ENCODE data around the gene KRTCAP2. TPM values are rescaled to one million over a fixed set of nuclear protein-coding genes. Genes with fewer than 3 reads are reported as not detected.
A peak's percentile ranks its signal among the peaks of the same experiment; 100 is the strongest.
"Not testable (repeated sequence)": the region's sequence is repeated elsewhere in the genome, so short reads cannot be mapped to it uniquely, and the experiment has no call there.

The KRTCAP2 gene
- total and polyA plus RNA-seq, 5 donors from 2014 or later, result 122 to 537 (median 498) TPM

GRCh38 chr1:155168456-155169210, 4.5 kb downstream of the KRTCAP2 start:
- Mint-ChIP-seq H3K4me1 (peaks cover 11 to 40% (median 27%) of the 10 kb centered on the region in 4 donors), H3K36me3 (peaks cover 14% of the 10 kb centered on the region), H3K27me3 (peaks cover 8% of the 10 kb centered on the region), H3K27ac (peak overlapping the region in 1 of 3 donors; percentile 75), H3K9me3 (no peaks in the 10 kb centered on the region), H3K4me3 (peak overlapping the region in 1 of 4 donors; percentile 85)
- no peaks in the 10 kb centered on the region for H3K27me3 ChIP-seq (ENCODE audit: control insufficient read depth, insufficient read depth, low read length)
- ATAC-seq (ENCODE audit: low read depth in 2 of 2) (no peak), DNase-seq (no peak)
- H3K9me3 ChIP-seq (ENCODE audit: control insufficient read depth in 2 of 2, low read length in 2 of 2), result no peaks in the 10 kb centered on the region
- H3K4me3 ChIP-seq (ENCODE audit: low read depth, low read length), result no peak overlapping the region
- peaks cover 22% of the 10 kb centered on the region for H3K4me1 ChIP-seq (ENCODE audit: control insufficient read depth, insufficient read depth, low read length, poor library complexity, severe bottlenecking)
- H3K36me3 ChIP-seq (ENCODE audit: control insufficient read depth, insufficient read depth, low read length), result peaks cover 18% of the 10 kb centered on the region
- H3K27ac ChIP-seq (ENCODE audit: insufficient read depth, low read length, poor library complexity, severe bottlenecking), result no peak overlapping the region

- H3K36me3 Mint-ChIP-seq, result peaks cover 11% of the 10 kb centered on the region
- Histone ChIP-seq H3K36me3 (ENCODE audit: control insufficient read depth, insufficient read depth, low read length) (peaks cover 18% of the 10 kb centered on the region), H3K4me1 (ENCODE audit: control insufficient read depth, insufficient read depth, low read length, poor library complexity, severe bottlenecking) (peaks cover 18% of the 10 kb centered on the region)
- H3K27ac ChIP-seq (ENCODE audit: insufficient read depth, low read length, poor library complexity, severe bottlenecking); ATAC-seq (ENCODE audit: low read depth in 2 of 2); H3K4me3 ChIP-seq (ENCODE audit: low read depth, low read length); H3K27me3 ChIP-seq (ENCODE audit: control insufficient read depth, insufficient read depth, low read length); H3K9me3 ChIP-seq (ENCODE audit: control insufficient read depth in 2 of 2, low read length in 2 of 2); DNase-seq; H3K27me3 Mint-ChIP-seq; H3K9me3 Mint-ChIP-seq: not testable (repeated sequence)
- H3K4me3 Mint-ChIP-seq, result peak overlapping the region in 2 of 4 donors; percentile 23 to 62
- H3K27ac Mint-ChIP-seq, result peak overlapping the region in 1 of 3 donors; percentile 75
- peaks cover 11 to 34% (median 23%) of the 10 kb centered on the region in 4 donors for H3K4me1 Mint-ChIP-seq
These were observed 5.0 kb downstream of the KRTCAP2 start for GRCh38 chr1:155168105-155168445.

GRCh38 chr1:155167166-155168104, 5.7 kb downstream of the KRTCAP2 start:
- Mint-ChIP-seq H3K36me3 (peaks cover 10% of the 10 kb centered on the region), H3K4me1 (peaks cover 11 to 31% (median 20%) of the 10 kb centered on the region in 4 donors), H3K27ac (peak overlapping the region in 1 of 3 donors; percentile 52), H3K4me3 (peak overlapping the region; percentile 23 to 68 (median 50)), H3K9me3 (no peaks in the 10 kb centered on the region), H3K27me3 (peaks cover 8% of the 10 kb centered on the region)
- ATAC-seq (ENCODE audit: low read depth in 2 of 2) (peak; percentile 69 to 74), DNase-seq (peak; percentile 71 to 87 (median 80))
- H3K9me3 ChIP-seq (ENCODE audit: control insufficient read depth in 2 of 2, low read length in 2 of 2), result no peaks in the 10 kb centered on the region
- no peaks in the 10 kb centered on the region for H3K27me3 ChIP-seq (ENCODE audit: control insufficient read depth, insufficient read depth, low read length)
- no peak overlapping the region for H3K27ac ChIP-seq (ENCODE audit: insufficient read depth, low read length, poor library complexity, severe bottlenecking)
- no peak overlapping the region for H3K4me3 ChIP-seq (ENCODE audit: low read depth, low read length)
- peaks cover 18% of the 10 kb centered on the region for H3K36me3 ChIP-seq (ENCODE audit: control insufficient read depth, insufficient read depth, low read length)
- H3K4me1 ChIP-seq (ENCODE audit: control insufficient read depth, insufficient read depth, low read length, poor library complexity, severe bottlenecking), result peaks cover 13% of the 10 kb centered on the region

GRCh38 chr1:155166471-155167165, 6.5 kb downstream of the KRTCAP2 start:
- H3K27ac ChIP-seq (ENCODE audit: insufficient read depth, low read length, poor library complexity, severe bottlenecking), result no peak overlapping the region
- no peaks in the 10 kb centered on the region for H3K9me3 ChIP-seq (ENCODE audit: control insufficient read depth in 2 of 2, low read length in 2 of 2)
- ATAC-seq (ENCODE audit: low read depth in 2 of 2) (no peak), DNase-seq (no peak)
- Mint-ChIP-seq H3K36me3 (peaks cover 10% of the 10 kb centered on the region), H3K27me3 (peaks cover 4% of the 10 kb centered on the region), H3K27ac (no peak overlapping the region), H3K4me3 (no peak overlapping the region), H3K9me3 (no peaks in the 10 kb centered on the region), H3K4me1 (peaks cover 7 to 23% (median 13%) of the 10 kb centered on the region in 4 donors)
- H3K4me3 ChIP-seq (ENCODE audit: low read depth, low read length), result no peak overlapping the region
- H3K27me3 ChIP-seq (ENCODE audit: control insufficient read depth, insufficient read depth, low read length), result no peaks in the 10 kb centered on the region
- H3K4me1 ChIP-seq (ENCODE audit: control insufficient read depth, insufficient read depth, low read length, poor library complexity, severe bottlenecking), result peaks cover 5% of the 10 kb centered on the region
- H3K36me3 ChIP-seq (ENCODE audit: control insufficient read depth, insufficient read depth, low read length), result peaks cover 18% of the 10 kb centered on the region

- Histone ChIP-seq H3K4me3 (ENCODE audit: low read depth, low read length) (no peak overlapping the region), H3K4me1 (ENCODE audit: control insufficient read depth, insufficient read depth, low read length, poor library complexity, severe bottlenecking) (peaks cover 5% of the 10 kb centered on the region), H3K36me3 (ENCODE audit: control insufficient read depth, insufficient read depth, low read length) (peaks cover 18% of the 10 kb centered on the region), H3K9me3 (ENCODE audit: control insufficient read depth in 2 of 2, low read length in 2 of 2) (no peaks in the 10 kb centered on the region), H3K27ac (ENCODE audit: insufficient read depth, low read length, poor library complexity, severe bottlenecking) (no peak overlapping the region), H3K27me3 (ENCODE audit: control insufficient read depth, insufficient read depth, low read length) (no peaks in the 10 kb centered on the region)
- Mint-ChIP-seq H3K27ac (no peak overlapping the region), H3K9me3 (no peaks in the 10 kb centered on the region), H3K36me3 (peaks cover 10% of the 10 kb centered on the region), H3K27me3 (peaks cover 4% of the 10 kb centered on the region), H3K4me1 (peaks cover 7 to 18% (median 12%) of the 10 kb centered on the region in 4 donors), H3K4me3 (no peak overlapping the region)
- DNase-seq, result no peak
- ATAC-seq (ENCODE audit: low read depth in 2 of 2), result no peak
These were observed 7.0 kb downstream of the KRTCAP2 start for GRCh38 chr1:155166051-155166470.

- H3K4me1 ChIP-seq (ENCODE audit: control insufficient read depth, insufficient read depth, low read length, poor library complexity, severe bottlenecking); H3K9me3 Mint-ChIP-seq; H3K4me3 ChIP-seq (ENCODE audit: low read depth, low read length); H3K36me3 Mint-ChIP-seq; H3K4me3 Mint-ChIP-seq; H3K27me3 ChIP-seq (ENCODE audit: control insufficient read depth, insufficient read depth, low read length); H3K27me3 Mint-ChIP-seq; DNase-seq; H3K36me3 ChIP-seq (ENCODE audit: control insufficient read depth, insufficient read depth, low read length); H3K27ac Mint-ChIP-seq; H3K9me3 ChIP-seq (ENCODE audit: control insufficient read depth in 2 of 2, low read length in 2 of 2); ATAC-seq (ENCODE audit: low read depth in 2 of 2); H3K27ac ChIP-seq (ENCODE audit: insufficient read depth, low read length, poor library complexity, severe bottlenecking): not testable (repeated sequence)
- peaks cover 5 to 13% (median 9%) of the 10 kb centered on the region in 4 donors for H3K4me1 Mint-ChIP-seq
These were observed 8.5 kb downstream of the KRTCAP2 start for GRCh38 chr1:155164625-155165024.

GRCh38 chr1:155163785-155164184, 9.3 kb downstream of the KRTCAP2 start:
- H3K4me3 ChIP-seq (ENCODE audit: low read depth, low read length); H3K36me3 ChIP-seq (ENCODE audit: control insufficient read depth, insufficient read depth, low read length); DNase-seq; H3K9me3 ChIP-seq (ENCODE audit: control insufficient read depth in 2 of 2, low read length in 2 of 2); H3K36me3 Mint-ChIP-seq; H3K27ac ChIP-seq (ENCODE audit: insufficient read depth, low read length, poor library complexity, severe bottlenecking); H3K27ac Mint-ChIP-seq; H3K4me3 Mint-ChIP-seq; H3K27me3 ChIP-seq (ENCODE audit: control insufficient read depth, insufficient read depth, low read length); H3K9me3 Mint-ChIP-seq; H3K4me1 ChIP-seq (ENCODE audit: control insufficient read depth, insufficient read depth, low read length, poor library complexity, severe bottlenecking); ATAC-seq (ENCODE audit: low read depth in 2 of 2); H3K27me3 Mint-ChIP-seq: not testable (repeated sequence)
- peaks cover 0 to 11% (median 6%) of the 10 kb centered on the region in 4 donors for H3K4me1 Mint-ChIP-seq
